DOHH2 (cell line): ENCODE results near the gene MCEE.

Source experiments
- CTCF ChIP-seq: fragments of 200-600 bp; sonication (generic); IDR thresholded peaks from one replicate; pipeline ENCODE4 v1.5.1; 2014; ENCODE audit warnings: antibody characterized with exemption, mild to moderate bottlenecking, low read depth, low read length; ENCODE audit not compliant: poor library complexity, severe bottlenecking
- EZH2phosphoT487 ChIP-seq: fragments of 200-600 bp; sonication (generic); IDR thresholded peaks from 2 replicates; pipeline ENCODE4 v1.6.1; 2017; ENCODE audit warnings: borderline replicate concordance, mild to moderate bottlenecking, antibody characterized with exemption, low read length, moderate library complexity, mixed read lengths

- TF ChIP-seq EZH2phosphoT487 (no peak), CTCF (no peak)
Observed at GRCh38 chr2:71155846-71156245, 25.8 kb upstream of the MCEE start.
